DMS53 treated with DMSO at 0.1 percent for 48 hours (cell line): ENCODE data around the gene MVB12A.
A peak's percentile ranks its signal among the peaks of the same experiment; 100 is the strongest.

ENCODE experiments used
- DNase-seq: peaks from one replicate; lab custom pipeline; 2025; ENCODE audit not compliant: unreplicated experiment; lab: John Stamatoyannopoulos, UW

The MVB12A gene

DNA sequence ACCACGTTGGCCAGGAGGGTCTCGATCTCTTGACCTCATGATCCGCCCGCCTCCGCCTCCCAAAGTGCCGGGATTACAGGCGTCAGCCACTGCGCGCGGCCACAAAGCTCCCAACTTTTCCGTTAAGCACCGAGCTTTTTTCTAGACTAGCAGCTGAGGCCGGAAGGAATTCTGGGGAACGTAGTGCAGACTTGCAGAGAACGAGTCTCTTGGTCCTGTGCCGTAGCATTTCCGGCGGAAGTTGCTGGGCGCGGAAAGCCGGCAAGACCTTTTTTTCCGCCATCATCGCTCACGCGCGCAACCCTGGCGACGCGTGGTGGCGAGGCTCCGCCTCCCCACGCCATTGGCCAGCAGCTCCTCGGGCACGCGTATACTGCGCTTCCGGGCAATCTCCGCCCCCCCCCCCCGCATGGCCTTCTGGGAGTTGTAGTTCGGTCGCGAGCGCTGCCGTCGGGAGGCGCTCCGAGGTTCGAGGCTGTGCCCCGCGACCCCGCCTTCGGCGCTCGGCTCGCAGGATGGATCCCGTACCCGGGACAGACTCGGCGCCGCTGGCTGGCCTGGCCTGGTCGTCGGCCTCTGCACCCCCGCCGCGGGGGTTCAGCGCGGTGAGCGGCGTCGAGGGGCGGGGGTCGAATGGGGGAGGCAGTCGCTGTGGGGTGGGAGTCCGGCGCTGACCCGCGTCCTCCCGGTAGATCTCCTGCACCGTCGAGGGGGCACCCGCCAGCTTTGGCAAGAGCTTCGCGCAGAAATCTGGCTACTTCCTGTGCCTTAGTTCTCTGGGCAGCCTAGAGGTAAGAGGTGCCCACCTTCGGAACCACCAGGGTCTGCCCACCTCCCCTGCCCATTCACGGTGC lies at the start of gene MVB12A:
Gene MVB12A, plus strand, starts transcription at position 427 of the 854 bp plus-strand sequence. Its CDS starts 89 bp downstream, at position 516.
- DNase-seq, result peak; percentile 88

DNA sequence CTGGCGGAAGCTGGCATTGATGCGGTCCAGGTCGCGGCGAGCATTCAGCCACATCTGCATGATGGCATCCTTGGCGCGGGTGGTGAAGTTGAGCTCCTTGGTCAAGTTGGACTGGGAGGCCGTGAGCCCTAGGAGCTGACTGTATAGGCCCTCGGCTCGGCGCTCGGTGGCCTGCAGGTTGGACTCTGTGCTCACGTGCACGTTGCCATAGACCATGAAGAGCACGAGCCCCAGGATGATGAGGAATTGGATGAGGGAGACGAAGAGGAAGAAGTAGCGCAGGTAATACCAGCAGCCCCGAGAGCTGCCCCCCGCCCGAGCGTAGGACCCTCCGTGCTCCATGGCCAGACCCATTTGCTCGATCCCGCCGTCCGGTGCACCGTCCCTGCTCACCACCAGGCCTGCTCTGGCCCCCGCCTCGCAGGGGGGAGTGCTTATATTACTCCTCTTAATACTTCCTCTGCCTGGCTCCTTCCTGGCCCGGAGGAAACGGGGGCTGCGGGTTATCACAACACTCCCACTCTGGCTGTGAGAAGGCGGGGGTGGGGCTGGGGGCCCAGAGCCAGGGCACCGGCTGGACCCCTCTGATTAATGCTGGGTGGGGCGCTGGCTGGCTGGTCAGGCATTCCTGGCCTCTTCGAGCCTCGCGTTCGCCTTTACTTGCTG lies 42.8 kb upstream of the MVB12A start, which contains the start of gene PLVAP:
Gene PLVAP, minus strand, starts transcription at position 408 of the 666 bp plus-strand sequence. Its CDS starts 54 bp downstream, at position 354.
- no peak for DNase-seq

DNA sequence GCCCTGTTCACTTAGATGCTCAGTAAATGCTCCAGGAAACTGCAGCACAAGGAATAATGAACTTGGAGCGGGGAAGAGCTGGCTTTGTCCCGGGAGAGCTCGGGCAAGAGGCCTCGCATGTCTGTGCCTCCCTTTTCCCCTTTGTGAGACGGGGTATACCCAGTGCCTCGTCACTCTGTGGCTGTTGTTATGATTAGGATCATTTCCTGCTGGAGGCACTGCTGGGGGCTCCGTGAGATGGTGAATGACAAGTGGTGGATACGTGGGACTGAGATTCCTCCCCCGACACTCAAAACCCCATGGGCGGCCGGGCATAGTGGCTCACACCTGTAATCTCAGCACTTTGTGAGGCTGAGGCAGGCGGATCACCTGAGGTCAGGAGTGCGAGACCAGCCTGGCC lies 41.6 kb upstream of the MVB12A start:
- no peak for DNase-seq

DNA sequence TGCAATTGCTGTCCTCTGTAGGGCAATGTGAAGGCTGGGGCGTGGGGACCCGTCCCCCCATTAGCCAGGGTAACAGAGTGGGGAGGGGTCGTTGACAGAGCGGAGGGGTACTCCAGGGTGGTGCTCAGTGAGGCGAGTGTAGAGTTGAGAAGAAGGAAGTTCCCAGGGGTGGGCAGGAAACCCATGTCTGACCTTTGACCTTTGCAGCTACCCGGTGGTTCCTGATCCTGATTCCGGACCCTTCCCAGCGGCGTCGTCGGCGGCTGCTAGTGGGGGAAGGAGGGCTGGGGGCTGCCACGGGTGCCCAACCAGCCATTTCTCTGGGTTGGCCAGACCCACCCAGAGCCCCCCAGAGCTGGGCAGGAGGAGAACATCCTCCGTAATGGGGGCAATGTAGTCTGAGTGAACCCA lies 40.6 kb upstream of the MVB12A start:
- DNase-seq, result no peak

- DNase-seq, result no peak
Observed at GRCh38 chr19:17380426-17381138, 39.3 kb upstream of the MVB12A start.

DNA sequence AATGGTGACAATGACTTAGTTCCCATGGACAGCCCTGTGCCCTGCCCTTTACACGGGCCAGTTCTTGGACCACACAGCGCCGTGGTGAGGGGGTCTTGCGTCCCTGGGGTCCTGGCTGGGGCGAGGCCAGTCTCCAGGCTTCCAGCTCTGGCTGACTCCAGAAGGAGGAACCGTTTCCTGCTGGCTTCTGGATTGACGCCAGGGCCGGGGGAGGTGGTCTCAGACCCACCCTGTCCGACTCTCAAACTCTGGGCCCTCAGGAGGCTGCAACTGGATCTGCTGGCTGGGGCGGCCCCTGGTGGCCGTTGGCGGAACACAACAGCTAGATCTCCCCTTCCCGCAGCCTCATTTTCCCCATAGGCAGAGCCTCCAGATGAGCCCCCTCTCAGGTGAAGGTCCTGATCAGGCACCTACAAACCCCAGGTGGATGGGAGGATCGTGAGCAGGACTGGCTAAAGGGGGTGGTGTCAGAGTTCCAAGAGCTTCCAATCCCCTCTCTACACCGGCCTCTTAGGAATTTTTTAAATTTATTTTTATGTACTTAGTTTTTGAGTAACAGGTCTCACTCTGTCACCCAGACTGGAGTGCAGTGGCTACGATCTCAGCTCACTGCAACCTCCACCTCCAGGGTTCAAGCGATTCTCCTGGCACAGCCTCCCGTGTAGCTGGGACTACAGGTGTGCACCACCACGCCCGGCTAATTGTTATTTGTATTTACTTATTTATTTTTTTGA lies 33.8 kb upstream of the MVB12A start:
- DNase-seq, result peak; percentile 5

GRCh38 chr19:17389288-17389687 lies 30.6 kb upstream of the MVB12A start:
- no peak for DNase-seq

- DNase-seq, result no peak
Observed at GRCh38 chr19:17389957-17390664, 29.7 kb upstream of the MVB12A start.

GRCh38 chr19:17390665-17391370 lies 29.0 kb upstream of the MVB12A start:
- DNase-seq, result peak; percentile 16

GRCh38 chr19:17391371-17392151 lies 28.3 kb upstream of the MVB12A start:
- DNase-seq, result no peak

DNA sequence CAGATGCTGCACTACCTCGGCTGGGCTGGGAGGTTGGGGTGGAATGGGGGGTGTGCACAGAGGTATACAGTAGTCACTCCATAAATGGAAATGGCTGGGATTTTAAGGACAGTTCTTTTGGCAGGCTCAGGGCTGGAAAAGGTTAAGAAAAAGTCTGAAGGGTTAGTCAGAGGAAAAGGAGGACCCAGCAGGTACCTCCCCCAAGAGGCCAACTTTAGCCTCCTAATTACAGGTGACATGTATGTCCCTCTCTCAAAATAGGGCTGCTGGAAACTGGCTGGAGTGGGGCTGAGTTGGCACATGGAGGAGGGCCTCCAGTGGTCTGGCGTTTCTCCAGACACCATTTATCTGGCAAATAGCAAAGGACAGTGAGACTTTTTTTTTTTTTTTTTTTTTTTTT lies 26.8 kb upstream of the MVB12A start:
- no peak for DNase-seq

- no peak for DNase-seq
Observed at GRCh38 chr19:17393914-17394313, 25.9 kb upstream of the MVB12A start, which contains the start of gene CCDC194. TSS of gene CCDC194 (minus strand) at chr19:17394196. CDS start at chr19:17394158, 38 bp downstream.

- DNase-seq, result no peak
Observed at GRCh38 chr19:17394891-17395415, 24.9 kb upstream of the MVB12A start.

DNA sequence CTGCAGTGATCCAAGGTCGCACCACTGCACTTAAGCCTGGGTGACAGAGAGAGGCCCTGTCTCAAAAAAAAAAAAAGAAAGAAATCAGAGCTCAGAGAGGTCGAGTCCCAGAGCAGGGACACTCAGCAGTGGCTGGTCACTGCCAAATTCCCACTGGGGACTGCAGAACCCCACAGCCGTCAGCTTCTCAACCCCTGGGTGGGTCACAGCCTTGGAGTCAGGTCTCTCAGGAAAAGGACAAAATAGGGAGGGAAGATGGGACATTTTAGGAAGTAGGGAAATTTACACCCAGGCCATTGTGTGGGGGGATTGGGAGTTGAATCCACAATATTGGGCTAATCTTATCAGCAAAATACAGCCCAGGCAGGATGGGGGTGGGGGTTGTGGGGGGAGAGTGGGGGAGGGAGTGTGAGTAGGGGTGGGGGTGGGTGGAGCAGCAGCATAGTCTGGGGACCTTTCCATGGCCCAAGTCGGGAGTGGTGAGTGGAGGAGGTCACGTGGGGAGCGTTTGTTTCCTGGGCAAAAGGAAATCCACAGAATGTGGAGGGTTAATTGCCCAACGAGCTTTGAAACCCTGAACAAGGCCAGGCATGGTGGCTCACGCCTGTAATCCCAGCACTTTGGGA lies 20.8 kb upstream of the MVB12A start:
- no peak for DNase-seq

- DNase-seq, result no peak
Observed at GRCh38 chr19:17401628-17402027, 18.2 kb upstream of the MVB12A start.

DNA sequence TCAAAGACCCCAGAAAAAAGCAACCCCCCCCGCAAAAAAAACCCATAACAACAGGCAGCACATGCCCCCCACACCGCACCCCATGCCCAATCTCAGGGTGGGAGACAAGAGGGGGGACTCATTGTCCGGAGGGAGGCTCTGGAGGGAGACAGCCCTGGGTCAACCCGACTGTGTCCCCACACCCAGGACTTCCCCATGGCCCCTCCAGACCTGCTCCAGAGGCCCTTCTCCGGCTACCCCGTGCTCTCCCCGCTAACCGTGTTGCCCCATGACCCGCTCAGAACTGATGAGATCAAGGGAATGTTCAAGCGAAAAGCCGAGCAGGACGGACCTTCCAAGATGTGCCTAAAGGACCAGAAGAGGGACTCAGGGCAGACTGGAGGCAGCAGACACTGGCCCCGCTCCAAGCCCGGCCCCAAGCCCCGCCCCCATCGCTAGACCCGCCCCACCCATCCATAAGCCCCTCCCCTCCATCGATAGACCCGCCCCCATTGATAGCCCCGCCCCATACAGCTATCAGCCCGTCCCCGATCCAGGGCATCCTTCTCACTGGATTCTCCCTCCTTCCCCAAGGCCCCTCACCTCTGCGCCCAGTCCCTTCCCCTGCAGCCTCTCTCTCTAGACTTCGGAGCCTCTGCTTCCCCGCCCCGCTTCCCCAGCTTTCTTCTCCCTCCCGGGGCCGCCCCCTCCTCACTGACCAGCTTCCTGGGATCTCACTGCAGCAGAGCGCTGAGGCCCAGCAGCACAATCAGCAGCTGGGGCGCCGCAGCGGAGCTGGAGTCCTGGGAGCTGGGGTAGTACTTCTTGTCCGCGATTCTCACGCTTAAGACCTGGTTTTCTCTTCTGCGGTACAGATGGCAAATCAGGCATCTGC lies 16.6 kb upstream of the MVB12A start:
- no peak for DNase-seq

GRCh38 chr19:17404015-17404414 lies 15.8 kb upstream of the MVB12A start:
- no peak for DNase-seq
